Parathyroid adenoma (tissue), 2 donors: ENCODE measurements around the gene MS4A18.

Experiments used
- H2AFZ ChIP-seq: fragments of 300-600 bp; sonication (generic); one replicate; pipeline ENCODE4 v1.7.0; 2017; ENCODE audit warnings: antibody characterized with exemption, mild to moderate bottlenecking
- H3K27ac ChIP-seq: fragments of 300-600 bp; sonication (generic); one replicate; pipeline ENCODE4 v1.7.0; 2017
- H3K27me3 ChIP-seq: fragments of 300-600 bp; sonication (generic); one replicate; pipeline ENCODE4 v1.7.0; 2017; ENCODE audit warnings: low read length; ENCODE audit not compliant: control insufficient read depth, insufficient read depth
- H3K36me3 ChIP-seq: fragments of 300-600 bp; sonication (generic); one replicate; pipeline ENCODE4 v1.7.0; 2017; ENCODE audit warnings: low read length; ENCODE audit not compliant: control insufficient read depth, insufficient read depth
- H3K4me1 ChIP-seq: fragments of 300-600 bp; sonication (generic); one replicate; pipeline ENCODE4 v1.7.0; 2017; ENCODE audit warnings: control low read depth
- H3K4me2 ChIP-seq: fragments of 300-600 bp; sonication (generic); one replicate; pipeline ENCODE4 v1.7.0; 2017; ENCODE audit warnings: low read length
- H3K4me3 ChIP-seq: fragments of 300-600 bp; sonication (generic); one replicate; pipeline ENCODE4 v1.7.0; 2017; ENCODE audit warnings: low read depth, low read length
- H3K79me2 ChIP-seq: fragments of 300-600 bp; sonication (generic); one replicate; pipeline ENCODE4 v1.7.0; 2017; ENCODE audit warnings: control low read depth
- H3K9ac ChIP-seq: fragments of 300-600 bp; sonication (generic); one replicate; pipeline ENCODE4 v1.7.0; 2017; ENCODE audit warnings: mild to moderate bottlenecking
- H3K9me3 ChIP-seq: fragments of 300-600 bp; sonication (generic); one replicate; pipeline ENCODE4 v1.7.0; 2017; ENCODE audit warnings: low read length; ENCODE audit not compliant: control insufficient read depth
- TF ChIP-seq, protein P1 (sequence below): fragments of 300-600 bp; sonication (generic); IDR thresholded peaks from one replicate; pipeline ENCODE4 v1.7.0; 2017; ENCODE audit warnings: antibody characterized with exemption, mild to moderate bottlenecking
- donor health status: primary hyperparathyroidism.

The MS4A18 gene

DNA sequence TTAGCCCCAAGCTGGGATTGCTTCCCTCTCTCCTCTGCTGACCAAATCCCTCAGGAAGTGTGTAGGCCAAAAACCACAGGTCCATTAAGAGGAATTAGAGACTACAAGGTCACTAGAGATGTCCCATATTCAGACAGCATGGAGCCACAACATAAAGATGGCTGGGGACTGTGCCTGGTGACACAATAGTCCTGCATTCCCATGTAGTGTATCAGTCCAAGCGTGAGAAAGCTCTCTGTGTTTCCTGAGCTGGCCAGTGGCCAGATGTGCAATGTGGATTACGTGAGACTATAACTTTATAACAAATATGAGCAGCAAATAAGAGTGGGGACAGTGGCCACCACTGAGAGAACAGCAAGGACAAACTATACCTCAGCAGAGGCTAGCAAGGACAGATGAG lies 53.1 kb downstream of the MS4A18 start:
- H3K36me3 ChIP-seq, result no peaks in the 10 kb centered on the region

DNA sequence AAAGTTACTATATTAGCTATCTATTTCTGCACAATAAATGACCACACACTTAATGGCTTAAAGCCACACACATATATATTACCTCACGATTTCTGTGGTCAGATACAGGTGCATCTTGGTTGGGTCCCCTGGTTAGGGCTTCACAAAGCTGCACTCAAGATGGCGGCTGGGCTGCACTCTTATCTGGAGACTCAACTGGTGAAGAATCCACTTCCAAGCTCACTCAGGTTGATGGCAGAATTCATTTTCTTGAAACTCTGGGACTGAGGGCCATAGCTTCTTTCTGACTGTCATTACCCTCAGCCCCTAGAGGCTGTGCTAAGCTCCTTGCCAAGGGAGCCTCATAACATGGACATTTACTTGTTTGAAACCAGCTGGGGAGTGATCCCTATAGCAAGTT lies 55.5 kb downstream of the MS4A18 start:
- H2AFZ ChIP-seq, result no peak overlapping the region
- TF ChIP-seq, protein P1, sequence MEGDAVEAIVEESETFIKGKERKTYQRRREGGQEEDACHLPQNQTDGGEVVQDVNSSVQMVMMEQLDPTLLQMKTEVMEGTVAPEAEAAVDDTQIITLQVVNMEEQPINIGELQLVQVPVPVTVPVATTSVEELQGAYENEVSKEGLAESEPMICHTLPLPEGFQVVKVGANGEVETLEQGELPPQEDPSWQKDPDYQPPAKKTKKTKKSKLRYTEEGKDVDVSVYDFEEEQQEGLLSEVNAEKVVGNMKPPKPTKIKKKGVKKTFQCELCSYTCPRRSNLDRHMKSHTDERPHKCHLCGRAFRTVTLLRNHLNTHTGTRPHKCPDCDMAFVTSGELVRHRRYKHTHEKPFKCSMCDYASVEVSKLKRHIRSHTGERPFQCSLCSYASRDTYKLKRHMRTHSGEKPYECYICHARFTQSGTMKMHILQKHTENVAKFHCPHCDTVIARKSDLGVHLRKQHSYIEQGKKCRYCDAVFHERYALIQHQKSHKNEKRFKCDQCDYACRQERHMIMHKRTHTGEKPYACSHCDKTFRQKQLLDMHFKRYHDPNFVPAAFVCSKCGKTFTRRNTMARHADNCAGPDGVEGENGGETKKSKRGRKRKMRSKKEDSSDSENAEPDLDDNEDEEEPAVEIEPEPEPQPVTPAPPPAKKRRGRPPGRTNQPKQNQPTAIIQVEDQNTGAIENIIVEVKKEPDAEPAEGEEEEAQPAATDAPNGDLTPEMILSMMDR, result no peak
- H3K36me3 ChIP-seq, result no peaks in the 10 kb centered on the region
- no peak overlapping the region for H3K4me2 ChIP-seq
- H3K27me3 ChIP-seq, result no peaks in the 10 kb centered on the region
- no peaks in the 10 kb centered on the region for H3K4me1 ChIP-seq
- H3K9ac ChIP-seq, result no peak overlapping the region
- no peaks in the 10 kb centered on the region for H3K79me2 ChIP-seq
- no peak overlapping the region for H3K4me3 ChIP-seq
- no peaks in the 10 kb centered on the region for H3K9me3 ChIP-seq
- no peak overlapping the region for H3K27ac ChIP-seq

More for the DNA sequence above, 53.1 kb downstream of the MS4A18 start:
- H3K79me2 ChIP-seq, result no peaks in the 10 kb centered on the region
- TF ChIP-seq, protein P1, result no peak
- H3K4me2 ChIP-seq, result no peak overlapping the region
- no peaks in the 10 kb centered on the region for H3K4me1 ChIP-seq
- no peaks in the 10 kb centered on the region for H3K9me3 ChIP-seq
- no peak overlapping the region for H3K27ac ChIP-seq
- H3K4me3 ChIP-seq, result no peak overlapping the region
- H3K27me3 ChIP-seq, result no peaks in the 10 kb centered on the region
- no peak overlapping the region for H3K9ac ChIP-seq
- no peak overlapping the region for H2AFZ ChIP-seq

DNA sequence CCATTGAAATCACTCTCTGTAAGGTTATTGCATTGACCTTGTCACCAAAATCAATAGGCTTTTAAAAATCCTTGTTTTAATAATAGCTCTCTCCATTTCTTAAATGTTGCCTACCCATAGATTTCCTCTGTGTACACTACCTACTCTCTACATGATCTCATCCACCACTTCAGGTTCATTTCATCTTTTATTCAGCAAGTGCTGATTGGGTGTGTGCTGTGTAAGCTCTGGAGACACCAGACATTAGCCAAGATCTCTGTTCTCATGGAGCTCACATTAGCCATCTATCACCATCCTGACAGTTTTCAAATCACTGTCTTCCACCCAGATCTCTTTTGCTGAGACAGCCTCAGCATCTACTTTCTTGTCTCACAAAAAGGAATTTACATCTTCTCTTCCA lies 56.3 kb downstream of the MS4A18 start:
- Histone ChIP-seq H3K9me3 (no peaks in the 10 kb centered on the region), H3K9ac (no peak overlapping the region), H2AFZ (no peak overlapping the region), H3K4me1 (no peaks in the 10 kb centered on the region), H3K27ac (no peak overlapping the region), H3K4me3 (no peak overlapping the region), H3K36me3 (no peaks in the 10 kb centered on the region), H3K79me2 (no peaks in the 10 kb centered on the region), H3K27me3 (no peaks in the 10 kb centered on the region), H3K4me2 (no peak overlapping the region)
- TF ChIP-seq, protein P1, result no peak

DNA sequence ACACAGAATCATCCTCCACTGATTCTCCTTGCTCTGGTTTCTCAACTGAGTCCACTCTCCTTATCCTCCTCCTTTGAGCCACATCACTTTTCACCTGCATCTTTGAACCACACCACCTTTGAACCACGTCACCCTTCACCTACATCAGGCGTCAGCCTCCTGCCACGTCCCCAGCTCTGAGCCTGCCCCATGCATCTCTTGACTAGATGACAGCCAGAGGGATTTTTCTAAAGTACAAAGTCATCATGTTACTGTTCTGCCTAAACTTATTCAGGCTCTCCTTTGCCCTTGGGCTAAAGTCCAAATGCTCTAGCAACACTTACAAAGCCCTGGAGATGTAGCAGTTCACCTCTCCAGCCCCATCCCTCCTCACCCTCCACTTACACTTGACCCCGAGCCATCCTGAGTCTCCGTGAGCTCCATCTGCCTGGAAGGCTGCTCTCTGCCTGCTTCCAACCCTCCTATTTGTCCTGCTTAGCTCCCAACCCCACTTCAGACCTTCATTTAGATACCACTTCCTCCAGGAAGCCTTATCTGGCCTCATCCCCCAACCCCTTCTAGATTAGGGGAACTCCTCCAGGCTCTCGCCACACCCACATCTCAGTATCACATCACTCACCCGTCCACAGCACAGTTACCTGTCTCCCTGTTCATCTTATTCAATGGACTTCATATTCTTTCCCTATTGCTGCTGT lies 56.9 kb downstream of the MS4A18 start:
- H3K4me3 ChIP-seq, result no peak overlapping the region
- H3K27me3 ChIP-seq, result no peaks in the 10 kb centered on the region
- TF ChIP-seq, protein P1, result no peak
- no peak overlapping the region for H2AFZ ChIP-seq
- H3K79me2 ChIP-seq, result no peaks in the 10 kb centered on the region
- H3K4me2 ChIP-seq, result no peak overlapping the region
- no peak overlapping the region for H3K9ac ChIP-seq
- H3K36me3 ChIP-seq, result no peaks in the 10 kb centered on the region
- H3K4me1 ChIP-seq, result no peaks in the 10 kb centered on the region
- H3K27ac ChIP-seq, result no peak overlapping the region
- no peaks in the 10 kb centered on the region for H3K9me3 ChIP-seq

DNA sequence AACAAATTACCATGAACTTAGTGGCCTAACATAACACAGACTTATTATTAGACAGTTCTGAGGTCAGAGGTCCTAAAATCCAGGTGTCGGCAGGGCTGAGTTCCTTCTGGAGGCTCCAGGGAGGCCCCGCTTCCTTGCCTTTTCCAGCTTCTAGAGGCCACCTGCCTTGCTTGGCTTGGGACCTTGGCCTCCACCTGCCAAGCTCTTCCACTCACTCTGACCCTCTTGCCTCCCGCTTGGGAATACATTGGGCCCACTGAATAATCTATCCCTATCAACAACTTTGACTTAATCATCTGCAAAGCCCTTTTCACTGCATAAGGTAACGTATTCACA lies 57.4 kb downstream of the MS4A18 start:
- Histone ChIP-seq H3K27ac (no peak overlapping the region), H3K9ac (no peak overlapping the region), H3K4me1 (no peaks in the 10 kb centered on the region)

More for the DNA sequence above, 57.4 kb downstream of the MS4A18 start:
- no peak overlapping the region for H2AFZ ChIP-seq
- H3K4me3 ChIP-seq, result no peak overlapping the region
- TF ChIP-seq, protein P1, result no peak
- H3K4me2 ChIP-seq, result no peak overlapping the region
- no peaks in the 10 kb centered on the region for H3K27me3 ChIP-seq
- no peaks in the 10 kb centered on the region for H3K79me2 ChIP-seq
- H3K9me3 ChIP-seq, result no peaks in the 10 kb centered on the region
- H3K36me3 ChIP-seq, result no peaks in the 10 kb centered on the region
